DOHH2 (cell line): ENCODE data around the gene PIR.

ENCODE experiments used
- EZH2phosphoT487 ChIP-seq: fragments of 200-600 bp; sonication (generic); IDR thresholded peaks from 2 replicates; pipeline ENCODE4 v1.6.1; 2017; ENCODE audit warnings: borderline replicate concordance, mild to moderate bottlenecking, antibody characterized with exemption, low read length, moderate library complexity, mixed read lengths
- TF ChIP-seq, protein P1 (sequence below): fragments of 200-600 bp; sonication (generic); IDR thresholded peaks from one replicate; pipeline ENCODE4 v1.5.1; 2014; ENCODE audit warnings: antibody characterized with exemption, mild to moderate bottlenecking, low read depth, low read length; ENCODE audit not compliant: poor library complexity, severe bottlenecking

DNA sequence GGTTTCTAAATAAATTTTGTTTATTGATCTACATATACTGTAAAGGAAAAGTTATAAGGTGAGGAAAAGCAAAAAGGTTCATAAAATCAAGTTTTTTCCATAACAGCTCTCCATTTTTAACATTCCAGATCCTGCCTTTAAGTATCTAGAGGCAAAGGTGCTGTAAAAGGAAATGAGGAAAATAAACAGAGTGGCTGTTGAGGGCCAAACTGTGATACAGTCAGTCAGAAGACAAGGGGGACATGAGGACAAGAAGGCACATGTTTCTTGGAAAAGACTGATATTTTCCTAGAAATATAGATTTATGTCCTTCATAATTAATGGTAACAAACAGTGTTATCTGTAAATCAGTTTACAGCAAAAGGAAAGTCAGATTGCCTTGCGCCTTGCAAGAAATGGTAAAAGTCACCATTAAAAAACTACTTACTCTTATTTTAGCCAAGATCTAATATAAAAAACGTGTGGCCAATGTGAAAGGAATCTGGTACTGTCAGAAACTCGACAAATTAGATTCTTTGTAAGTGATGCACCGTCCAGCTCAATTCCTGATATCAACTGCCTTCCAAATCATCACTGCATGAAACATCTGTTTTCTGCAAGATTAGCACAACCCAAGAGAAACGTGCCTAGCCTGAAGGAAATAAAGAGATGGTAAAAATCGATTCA is 75.0 kb downstream of the PIR start:
- TF ChIP-seq, protein P1, sequence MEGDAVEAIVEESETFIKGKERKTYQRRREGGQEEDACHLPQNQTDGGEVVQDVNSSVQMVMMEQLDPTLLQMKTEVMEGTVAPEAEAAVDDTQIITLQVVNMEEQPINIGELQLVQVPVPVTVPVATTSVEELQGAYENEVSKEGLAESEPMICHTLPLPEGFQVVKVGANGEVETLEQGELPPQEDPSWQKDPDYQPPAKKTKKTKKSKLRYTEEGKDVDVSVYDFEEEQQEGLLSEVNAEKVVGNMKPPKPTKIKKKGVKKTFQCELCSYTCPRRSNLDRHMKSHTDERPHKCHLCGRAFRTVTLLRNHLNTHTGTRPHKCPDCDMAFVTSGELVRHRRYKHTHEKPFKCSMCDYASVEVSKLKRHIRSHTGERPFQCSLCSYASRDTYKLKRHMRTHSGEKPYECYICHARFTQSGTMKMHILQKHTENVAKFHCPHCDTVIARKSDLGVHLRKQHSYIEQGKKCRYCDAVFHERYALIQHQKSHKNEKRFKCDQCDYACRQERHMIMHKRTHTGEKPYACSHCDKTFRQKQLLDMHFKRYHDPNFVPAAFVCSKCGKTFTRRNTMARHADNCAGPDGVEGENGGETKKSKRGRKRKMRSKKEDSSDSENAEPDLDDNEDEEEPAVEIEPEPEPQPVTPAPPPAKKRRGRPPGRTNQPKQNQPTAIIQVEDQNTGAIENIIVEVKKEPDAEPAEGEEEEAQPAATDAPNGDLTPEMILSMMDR, result no peak
- TF ChIP-seq EZH2phosphoT487, result no peak
